K562 (cell line): ENCODE data around the gene NFKB2. TPM values are rescaled to one million over a fixed set of nuclear protein-coding genes. Genes with fewer than 3 reads are reported as not detected.

Source experiments
- CTBP1 ChIP-seq: fragments of 450-650 bp; IDR thresholded peaks from 2 replicates; pipeline ENCODE4 v1.6.1; 2016; ENCODE audit warnings: borderline replicate concordance
- GTF2B ChIP-seq: IDR thresholded peaks from 2 replicates; pipeline ENCODE4 v1.6.1; 2011; ENCODE audit not compliant: insufficient read length; ENCODE audit errors: extremely low read depth
- HINFP ChIP-seq: fragments of 450-650 bp; conservative IDR thresholded peaks from 2 replicates; pipeline ENCODE4 v1.6.1; 2016; ENCODE audit warnings: missing genetic modification characterization, low read depth, mild to moderate bottlenecking, control low read depth, missing compliant biosample characterization
- HIVEP1 ChIP-seq: fragments of 250-450 bp; sonication (Bioruptor Pico); IDR thresholded peaks from 2 replicates; pipeline ENCODE4 v1.4.0; 2020; ENCODE audit warnings: mild to moderate bottlenecking
- KLF16 ChIP-seq: IDR thresholded peaks from 2 replicates; pipeline ENCODE4 v1.6.1; 2016; ENCODE audit warnings: antibody characterized with exemption
- NCOA1 ChIP-seq: fragments of 450-650 bp; IDR thresholded peaks from 2 replicates; pipeline ENCODE4 v1.6.1; 2016; ENCODE audit warnings: low read depth
- NONO ChIP-seq, 2 experiments: fragments of 200-400 bp in 1 of 2; fragments of 450-650 bp in 1 of 2; formaldehyde crosslinking in 1 of 2; IDR thresholded peaks; 2 replicates each; pipeline ENCODE4 v1.6.1; 2017; ENCODE audit warnings: low read depth in 2 of 2, mild to moderate bottlenecking in 2 of 2, moderate library complexity in 2 of 2, low read length in 1 of 2
- PHF20 ChIP-seq: fragments of 450-650 bp; IDR thresholded peaks from 2 replicates; pipeline ENCODE4 v1.6.1; 2018; ENCODE audit not compliant: partially characterized antibody
- RUNX1 ChIP-seq: sonication (generic); IDR thresholded peaks from 2 replicates; pipeline ENCODE4 v1.6.1; 2016; ENCODE audit warnings: antibody characterized with exemption, low read depth
- SMARCB1 ChIP-seq: IDR thresholded peaks from 2 replicates; pipeline ENCODE4 v1.6.1; 2011; ENCODE audit warnings: improper control_type of control experiment, low read depth; ENCODE audit not compliant: insufficient read length
- TGIF2 ChIP-seq: sonication (generic); formaldehyde crosslinking; IDR thresholded peaks from 2 replicates; pipeline ENCODE4 v1.8.1; 2022; ENCODE audit warnings: mild to moderate bottlenecking, missing genetic modification reagents, moderate library complexity
- TOE1 ChIP-seq, 2 experiments: fragments of 450-650 bp in 1 of 2; sonication (generic) in 1 of 2; formaldehyde crosslinking in 1 of 2; IDR thresholded peaks; 2 replicates each; pipeline versions ENCODE4 v1.7.1 to v1.8.0; 2016 to 2022; ENCODE audit warnings: borderline replicate concordance in 2 of 2, mild to moderate bottlenecking in 2 of 2, antibody characterized with exemption in 1 of 2, inconsistent platforms in 1 of 2, low read depth in 1 of 2, missing genetic modification reagents in 1 of 2, moderate library complexity in 1 of 2
- ZBTB5 ChIP-seq: fragments of 450-650 bp; IDR thresholded peaks from 2 replicates; pipeline ENCODE4 v1.6.1; 2017; ENCODE audit warnings: antibody characterized with exemption
- ZBTB7A ChIP-seq: IDR thresholded peaks from 2 replicates; pipeline ENCODE4 v1.6.1; 2011; ENCODE audit warnings: low read depth, mild to moderate bottlenecking, low read length, moderate library complexity, borderline replicate concordance; ENCODE audit not compliant: control insufficient read depth
- ZBTB8A ChIP-seq: fragments of 450-650 bp; IDR thresholded peaks from 2 replicates; pipeline ENCODE4 v1.6.1; 2018; ENCODE audit warnings: mild to moderate bottlenecking, moderate library complexity; ENCODE audit not compliant: partially characterized antibody
- ZNF217 ChIP-seq: sonication (generic); formaldehyde crosslinking; IDR thresholded peaks from 2 replicates; pipeline ENCODE4 v1.8.0; 2022; ENCODE audit warnings: mild to moderate bottlenecking, missing genetic modification reagents
- ZNF324 ChIP-seq: fragments of 250-450 bp; sonication (Bioruptor Pico); IDR thresholded peaks from 2 replicates; pipeline ENCODE4 v1.4.0; 2020; ENCODE audit warnings: mild to moderate bottlenecking
- ZNF586 ChIP-seq: fragments of 450-650 bp; formaldehyde crosslinking; conservative IDR thresholded peaks from 2 replicates; pipeline ENCODE4 v1.4.0; 2020; ENCODE audit warnings: mild to moderate bottlenecking, moderate library complexity
- ZNF592 ChIP-seq: fragments of 450-650 bp; IDR thresholded peaks from 2 replicates; pipeline ENCODE4 v1.6.1; 2017; ENCODE audit warnings: antibody characterized with exemption, mild to moderate bottlenecking
- polyA plus RNA-seq, 8 experiments: library from polyadenylated mRNA; depleted of rRNA in 4 of 8; stranded (reverse) in 5 of 8; unstranded in 3 of 8; fragments of >200 nt; fragmentation: Nextera tagmentation in 2 of 8; fragmentation: Illumina TruSeq in 1 of 8; extraction: Ambion mirVana in 2 of 8; extraction: Trizol in 1 of 8; gene quantifications; 2 replicates each; pipeline versions ENCODE4 v1.2.1 to v1.2.3, GENCODE V29; 2011 to 2014; ENCODE audit warnings: inconsistent platforms in 1 of 8, missing spikeins in 1 of 8
- total RNA-seq, 7 experiments: library from RNA; depleted of rRNA in 6 of 7; stranded (reverse); fragments of >200 nt in 6 of 7; fragmentation: Illumina TruSeq in 2 of 7; extraction: Trizol in 2 of 7; gene quantifications; 2 replicates each; pipeline versions ENCODE4 v1.2.1 to v1.2.3, GENCODE V29; 2011 to 2021; ENCODE audit warnings: low replicate concordance in 1 of 7

NFKB2 gene
- total and polyA plus RNA-seq, 9 of the 15 experiments (the other 6 are each of a cell fraction or from before 2014, with no cell fraction given) = 0.07 to 20.3 (median 7.9) TPM

- TF ChIP-seq ZNF592 (no peak), ZBTB7A (peak; percentile 12; the same call in 1 of the 2 replicates), TOE1 (IDR thresholded peaks at IDR 0.05; ENCODE audit: borderline replicate concordance) (peak; percentile 31; the same call in 1 of the 2 replicates), TOE1 (CRISPR knock-in tag; IDR thresholded peaks at IDR 0.05; ENCODE audit: borderline replicate concordance, low read depth) (no peak), SMARCB1 (no peak), ZNF217 (CRISPR knock-in tag) (no peak), GTF2B (no peak), KLF16 (peak; percentile 32; the same call in 1 of the 2 replicates), ZNF324 (CRISPR knock-in tag) (no peak), ZBTB8A (no peak), NCOA1 (peak; percentile 72; the same call in 1 of the 2 replicates), HIVEP1 (CRISPR knock-in tag) (peak; percentile 97), TGIF2 (CRISPR knock-in tag) (0 out of 2 replicates have a peak, but pooled peaks have one; percentile 65), CTBP1 (peak; percentile 58), RUNX1 (no peak), PHF20 (peak; percentile 50), NONO (IDR thresholded peaks at IDR 0.05; ENCODE audit: low read depth in 2 of 2, low read length in 1 of 2) (0 out of 4 replicates have a peak, but pooled peaks of 1 of the 2 experiments have one; percentile 33), HINFP (tag) (0 out of 2 replicates have a peak, but pooled peaks have one; percentile 64), ZBTB5 (peak; percentile 32; the same call in 1 of the 2 replicates), ZNF586 (CRISPR knock-in tag) (no peak)
Observed at GRCh38 chr10:102394079-102394800, 1.3 kb upstream of the NFKB2 start (continued).
